Suprapubic skin (tissue), 4 donors: ENCODE results near the gene FBXO8.

Experiments used
- CTCF ChIP-seq, 2 donors: fragments of 200-600 bp in 1 of 2; fragments of 450-650 bp in 1 of 2; sonication (generic) in 1 of 2; IDR thresholded peaks; one replicate each; pipeline ENCODE4 v1.5.1; 2016 to 2019; ENCODE audit warnings: antibody characterized with exemption in 2 of 2, mild to moderate bottlenecking in 1 of 2, moderate library complexity in 1 of 2
- EP300 ChIP-seq: sonication (generic); formaldehyde crosslinking; IDR thresholded peaks from one replicate; pipeline ENCODE4 v1.6.1; 2017; ENCODE audit warnings: antibody characterized with exemption
- POLR2A ChIP-seq, 2 donors: fragments of 450-650 bp; IDR thresholded peaks; one replicate each; pipeline ENCODE4 v1.6.1; 2017; ENCODE audit warnings: antibody characterized with exemption in 2 of 2, mild to moderate bottlenecking in 2 of 2, moderate library complexity in 2 of 2
- POLR2AphosphoS5 ChIP-seq, 3 donors: sonication (generic); formaldehyde crosslinking; IDR thresholded peaks; one replicate each; pipeline ENCODE4 v1.6.1; 2017; ENCODE audit warnings: antibody characterized with exemption in 3 of 3

- TF ChIP-seq CTCF (IDR thresholded peaks at IDR 0.05) (no peak), POLR2AphosphoS5 (IDR thresholded peaks at IDR 0.05) (no peak), POLR2A (IDR thresholded peaks at IDR 0.05) (no peak), EP300 (no peak)
These were observed 9.0 kb downstream of the FBXO8 start for GRCh38 chr4:174274436-174274835.
